Endodermal cell (in vitro differentiated cells): Measurements from ENCODE around the gene INPP4A. TPM values are rescaled to one million over a fixed set of nuclear protein-coding genes. Genes with fewer than 3 reads are reported as not detected.
A peak's percentile ranks its signal among the peaks of the same experiment; 100 is the strongest.

Experiments used
- DNase-seq: peaks from one replicate; pipeline ENCODE4 v3.0.0-alpha.2; 2017
- H3K27ac ChIP-seq: 2 replicates; pipeline ENCODE4 v1.5.1; 2013; ENCODE audit warnings: mild to moderate bottlenecking, low read depth, low read length, moderate library complexity
- H3K27me3 ChIP-seq: 2 replicates; pipeline ENCODE4 v1.6.1; 2013; ENCODE audit warnings: mild to moderate bottlenecking, low read length, moderate library complexity; ENCODE audit not compliant: insufficient read depth, control insufficient read depth, poor library complexity, severe bottlenecking
- H3K36me3 ChIP-seq: 2 replicates; pipeline ENCODE4 v1.7.0; 2013; ENCODE audit warnings: mild to moderate bottlenecking, low read length, moderate library complexity; ENCODE audit not compliant: control insufficient read depth, insufficient read depth
- H3K4me1 ChIP-seq: one replicate; pipeline ENCODE4 v1.7.0; 2013; ENCODE audit warnings: low read length; ENCODE audit not compliant: control insufficient read depth, insufficient read depth
- H3K4me3 ChIP-seq: 2 replicates; pipeline ENCODE4 v1.5.1; 2013; ENCODE audit warnings: mild to moderate bottlenecking, low read length, moderate library complexity
- H3K9ac ChIP-seq: 2 replicates; pipeline ENCODE4 v1.6.1; 2013; ENCODE audit warnings: mild to moderate bottlenecking, low read length, moderate library complexity; ENCODE audit not compliant: poor library complexity, severe bottlenecking; ENCODE audit errors: extremely low read depth
- H3K9me3 ChIP-seq: 2 replicates; pipeline ENCODE4 v1.6.1; 2013; ENCODE audit warnings: mild to moderate bottlenecking, low read length, moderate library complexity; ENCODE audit not compliant: control insufficient read depth
- H3K27ac Mint-ChIP-seq: 2 replicates; pipeline ENCODE4 v1.8.0; 2020; ENCODE audit warnings: mixed read lengths
- H3K27me3 Mint-ChIP-seq: 2 replicates; pipeline ENCODE4 v1.8.0; 2021; ENCODE audit warnings: mild to moderate bottlenecking, mixed read lengths; ENCODE audit not compliant: insufficient read depth
- H3K36me3 Mint-ChIP-seq: 2 replicates; pipeline ENCODE4 v1.8.0; 2020; ENCODE audit warnings: low read depth, mixed read lengths
- H3K4me1 Mint-ChIP-seq: 2 replicates; pipeline ENCODE4 v1.8.0; 2020; ENCODE audit warnings: mixed read lengths
- H3K4me3 Mint-ChIP-seq: 2 replicates; pipeline ENCODE4 v1.8.0; 2020; ENCODE audit warnings: mild to moderate bottlenecking, moderate library complexity, mixed read lengths
- H3K9me3 Mint-ChIP-seq: 2 replicates; pipeline ENCODE4 v1.8.0; 2020; ENCODE audit warnings: mild to moderate bottlenecking, mixed read lengths
- CTCF ChIP-seq: fragments of 200-600 bp; sonication (generic); conservative IDR thresholded peaks from 2 replicates; pipeline ENCODE4 v1.5.0; 2021; ENCODE audit warnings: antibody characterized with exemption, mild to moderate bottlenecking
- WGBS, 2 experiments: methylation state at CpG; one replicate each; pipeline versions ENCODE4 v1.1.5 to v1.1.7; 2013; ENCODE audit warnings: missing lambda C conversion rate in 2 of 2, mixed read lengths in 1 of 2; ENCODE audit not compliant: insufficient coverage in 1 of 2, insufficient read length in 1 of 2; 5-methylcytosine and 5-hydroxymethylcytosine counted together
- total RNA-seq, 2 donors: library from RNA; stranded (reverse); fragmentation: NEBNext Ultra II Directional in 1 of 2; extraction: Animal tissue kit (Norgen Biotek cat#: 25700) in 1 of 2; gene quantifications; 2 replicates in 1 of 2; 3 replicates in 1 of 2; pipeline ENCODE4 v1.2.1, GENCODE V29; 2021

INPP4A gene
- total RNA-seq, 2 donors from 2014 or later = 84.9 to 94.2 TPM

DNA sequence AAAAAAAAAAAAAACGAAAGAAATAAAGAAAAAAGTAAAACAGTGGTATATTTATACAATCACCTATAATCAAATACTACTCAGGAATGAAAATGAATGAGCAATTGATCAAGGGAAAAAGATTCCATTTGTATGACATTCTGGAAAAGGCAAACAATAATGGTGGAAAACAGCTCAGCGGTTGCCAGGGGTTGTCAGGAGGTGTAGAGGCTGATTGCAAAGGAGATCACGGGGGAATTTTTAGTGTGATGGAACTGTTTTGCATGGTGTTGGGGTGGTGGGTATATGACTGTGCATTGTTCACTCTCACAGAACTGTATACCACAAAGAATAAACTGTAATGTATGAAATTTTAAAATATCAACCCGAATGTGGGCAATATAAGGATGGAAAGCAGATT is 45.5 kb upstream of the INPP4A start:
- Histone ChIP-seq H3K9me3 (no peaks in the 10 kb centered on the region), H3K9ac (no peak overlapping the region), H3K4me1 (peaks cover 5% of the 10 kb centered on the region), H3K4me3 (no peak overlapping the region), H3K27me3 (no peaks in the 10 kb centered on the region), H3K27ac (no peak overlapping the region), H3K36me3 (no peaks in the 10 kb centered on the region)
- peak; percentile 3 for DNase-seq
- Mint-ChIP-seq H3K27ac (no peak overlapping the region), H3K4me1 (no peaks in the 10 kb centered on the region), H3K9me3 (no peaks in the 10 kb centered on the region), H3K36me3 (no peaks in the 10 kb centered on the region), H3K27me3 (peaks cover 10% of the 10 kb centered on the region), H3K4me3 (no peak overlapping the region)
- no peak for TF ChIP-seq CTCF
- WGBS, 2 experiments = 78% methylated on average over 3 of the region's 4 CpGs; no CpG with 5 or more reads in 1 of the 2 experiments

DNA sequence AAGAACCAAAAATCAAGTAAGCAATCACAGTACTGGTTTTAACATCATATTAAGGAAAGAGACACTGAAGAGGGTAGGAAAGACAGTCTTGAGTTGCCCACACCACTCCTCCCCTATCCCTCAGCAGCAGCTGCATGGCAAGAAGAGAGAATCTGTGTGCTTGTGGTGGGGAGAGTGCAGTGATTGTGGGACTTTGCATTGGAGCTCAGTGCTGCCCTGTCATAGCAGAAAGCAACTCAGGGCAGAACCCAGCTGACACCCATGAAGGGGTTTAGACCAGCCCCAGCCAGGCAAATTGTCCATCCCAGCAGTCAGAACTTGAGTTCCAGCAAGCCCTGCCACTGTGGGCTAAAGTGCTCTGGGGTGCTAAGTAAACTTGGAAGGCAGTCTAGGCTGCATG is 40.8 kb upstream of the INPP4A start:
- no peak overlapping the region for H3K4me3 Mint-ChIP-seq
- Histone ChIP-seq H3K27me3 (no peaks in the 10 kb centered on the region), H3K9ac (no peak overlapping the region), H3K4me3 (no peak overlapping the region), H3K9me3 (peaks cover 4% of the 10 kb centered on the region), H3K4me1 (peaks cover 5% of the 10 kb centered on the region), H3K27ac (no peak overlapping the region), H3K36me3 (no peaks in the 10 kb centered on the region)
- no peaks in the 10 kb centered on the region for H3K36me3 Mint-ChIP-seq
- TF ChIP-seq CTCF = no peak
- DNase-seq = no peak
- peaks cover 4% of the 10 kb centered on the region for H3K27me3 Mint-ChIP-seq
- peaks cover 4% of the 10 kb centered on the region for H3K9me3 Mint-ChIP-seq
- no peak overlapping the region for H3K27ac Mint-ChIP-seq
- H3K4me1 Mint-ChIP-seq = peaks cover 6% of the 10 kb centered on the region

DNA sequence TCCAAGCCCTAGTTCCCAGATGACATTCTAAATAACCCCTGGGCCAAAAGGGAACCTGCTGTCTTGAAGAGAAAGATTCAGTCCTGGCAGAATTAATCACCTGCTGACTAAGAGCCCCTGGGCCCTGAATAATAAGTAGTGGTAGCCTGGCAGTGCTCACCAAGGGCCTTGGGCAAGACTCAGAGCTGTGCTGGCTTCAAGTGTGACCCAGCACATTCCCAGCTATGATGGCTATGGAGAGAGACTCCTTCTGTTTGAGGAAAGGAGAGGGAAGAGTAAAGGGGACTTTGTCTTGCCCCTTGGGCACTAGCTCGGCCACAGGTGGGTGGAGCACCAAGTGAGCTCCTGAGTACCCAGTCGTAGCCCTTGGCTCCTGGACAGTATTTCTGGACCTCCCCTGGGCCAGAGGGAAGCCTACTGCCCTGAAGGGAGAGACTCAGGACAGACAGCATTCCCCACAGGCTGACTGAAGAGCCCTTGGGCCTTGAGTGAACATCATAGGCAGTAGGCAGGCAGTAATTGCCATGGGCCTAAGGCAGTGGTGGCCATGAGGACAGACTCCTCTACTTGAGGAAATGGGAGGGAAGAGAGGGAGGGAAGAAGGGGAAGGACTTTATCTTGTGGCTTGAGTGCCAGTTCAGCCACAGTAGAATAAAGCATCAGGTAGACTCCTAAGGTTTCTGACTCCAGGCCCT is 40.0 kb upstream of the INPP4A start:
- WGBS, 2 experiments = 86 to 93% methylated on average over 2 of the region's 2 CpGs
- no peak for TF ChIP-seq CTCF
- Mint-ChIP-seq H3K4me1 (peaks cover 6% of the 10 kb centered on the region), H3K9me3 (peaks cover 4% of the 10 kb centered on the region), H3K4me3 (no peak overlapping the region), H3K36me3 (no peaks in the 10 kb centered on the region), H3K27ac (no peak overlapping the region), H3K27me3 (peaks cover 4% of the 10 kb centered on the region)
- H3K4me1 ChIP-seq = peaks cover 5% of the 10 kb centered on the region
- H3K9me3 ChIP-seq = peaks cover 4% of the 10 kb centered on the region
- H3K27ac ChIP-seq = no peak overlapping the region
- no peaks in the 10 kb centered on the region for H3K27me3 ChIP-seq
- H3K36me3 ChIP-seq = no peaks in the 10 kb centered on the region
- no peak overlapping the region for H3K4me3 ChIP-seq
- DNase-seq = no peak
- no peak overlapping the region for H3K9ac ChIP-seq
